GM19239 (cell line): Measurements from ENCODE around the gene ITPR2.
A peak's percentile ranks its signal among the peaks of the same experiment; 100 is the strongest.
"Not testable (repeated sequence)": the region's sequence is repeated elsewhere in the genome, so short reads cannot be mapped to it uniquely, and the experiment has no call there.

Source experiments
- DNase-seq: peaks from one replicate; pipeline ENCODE4 v3.0.0; 2011; ENCODE audit warnings: low spot score; ENCODE audit not compliant: insufficient read length
- FAIRE-seq: peaks from 2 replicates; lab custom pipeline; 2011; peaks lifted over from hg19 to GRCh38; lab: Jason Lieb, UNC

Gene ITPR2

GRCh38 chr12:26799741-26800140 is 33.3 kb downstream of the ITPR2 start:
- no peak for DNase-seq
- FAIRE-seq: peak; percentile 73

- FAIRE-seq (no peak), DNase-seq (no peak)
These were observed 34.4 kb downstream of the ITPR2 start for GRCh38 chr12:26798640-26799039.

GRCh38 chr12:26798023-26798422 is 35.0 kb downstream of the ITPR2 start:
- DNase-seq (no peak), FAIRE-seq (peak; percentile 89)

GRCh38 chr12:26795910-26796309 is 37.1 kb downstream of the ITPR2 start:
- DNase-seq: no peak
- FAIRE-seq: no peak

GRCh38 chr12:26791301-26791791 is 41.6 kb downstream of the ITPR2 start:
- FAIRE-seq (peak; percentile 89), DNase-seq (no peak)

GRCh38 chr12:26790645-26790994 is 42.4 kb downstream of the ITPR2 start:
- DNase-seq (no peak), FAIRE-seq (peak; percentile 64)

GRCh38 chr12:26789731-26790644 is 43.0 kb downstream of the ITPR2 start:
- FAIRE-seq: peak; percentile 83
- DNase-seq: no peak

- DNase-seq (no peak), FAIRE-seq (no peak)
These were observed 46.0 kb downstream of the ITPR2 start for GRCh38 chr12:26786865-26787514.

GRCh38 chr12:26786491-26786864 is 46.5 kb downstream of the ITPR2 start:
- FAIRE-seq (no peak), DNase-seq (no peak)

- not testable (repeated sequence) for DNase-seq, FAIRE-seq
These were observed 49.1 kb downstream of the ITPR2 start for GRCh38 chr12:26783816-26784379.

GRCh38 chr12:26783131-26783526 is 49.9 kb downstream of the ITPR2 start:
- no peak for DNase-seq
- FAIRE-seq: no peak

GRCh38 chr12:26782372-26783130 is 50.4 kb downstream of the ITPR2 start:
- DNase-seq (no peak), FAIRE-seq (no peak)

GRCh38 chr12:26780656-26781055 is 52.3 kb downstream of the ITPR2 start:
- not testable (repeated sequence) for FAIRE-seq, DNase-seq

- FAIRE-seq, DNase-seq: not testable (repeated sequence)
These were observed 54.7 kb downstream of the ITPR2 start for GRCh38 chr12:26778173-26778775.

- DNase-seq: no peak
- no peak for FAIRE-seq
These were observed 55.8 kb downstream of the ITPR2 start for GRCh38 chr12:26777236-26777635.

- FAIRE-seq, DNase-seq: not testable (repeated sequence)
These were observed 57.0 kb downstream of the ITPR2 start for GRCh38 chr12:26775991-26776390.

GRCh38 chr12:26773313-26774104 is 59.5 kb downstream of the ITPR2 start:
- peak; percentile 61 for FAIRE-seq
- no peak for DNase-seq

GRCh38 chr12:26771861-26772260 is 61.1 kb downstream of the ITPR2 start:
- no peak for DNase-seq
- no peak for FAIRE-seq
